C1 segment of cervical spinal cord (tissue), 14 donors: ENCODE measurements around the gene SMPD4.
"Not testable (repeated sequence)": the region's sequence is repeated elsewhere in the genome, so short reads cannot be mapped to it uniquely, and the experiment has no call there.

Experiments
- DNase-seq, 14 donors: peaks; one replicate each; lab custom pipeline; 2025; lab: John Stamatoyannopoulos, UW

Gene SMPD4

GRCh38 chr2:130187859-130188792, 6.7 kb upstream of the SMPD4 start:
- not testable (repeated sequence) for DNase-seq

- DNase-seq: no peak
These were observed 5.9 kb upstream of the SMPD4 start for GRCh38 chr2:130187268-130187667.

GRCh38 chr2:130186391-130186790, 5.0 kb upstream of the SMPD4 start:
- DNase-seq: no peak

GRCh38 chr2:130185896-130186295, 4.5 kb upstream of the SMPD4 start:
- no peak for DNase-seq

GRCh38 chr2:130185436-130185835, 4.0 kb upstream of the SMPD4 start:
- no peak for DNase-seq

- peak in 9 of 14 donors; percentile 12 to 73 (median 36) for DNase-seq
These were observed 2.3 kb upstream of the SMPD4 start for GRCh38 chr2:130183512-130184373.

GRCh38 chr2:130182826-130183511, 1.6 kb upstream of the SMPD4 start:
- DNase-seq: peak in 1 of 14 donors; percentile 42

- peak; percentile 22 to 93 (median 88) for DNase-seq
These were observed 679 bp upstream of the SMPD4 start, which contains the start of gene MZT2B for GRCh38 chr2:130181880-130182682. MZT2B (plus strand) TSS chr2:130182262; CDS start chr2:130182283, 21 bp downstream.

- DNase-seq: not testable (repeated sequence)
These were observed 738 bp downstream of the SMPD4 start for GRCh38 chr2:130180404-130181324.

GRCh38 chr2:130174866-130175265, 6.5 kb downstream of the SMPD4 start:
- DNase-seq: not testable (repeated sequence)

- no peak for DNase-seq
These were observed 11.5 kb downstream of the SMPD4 start for GRCh38 chr2:130169896-130170295.

GRCh38 chr2:130169163-130169562, 12.2 kb downstream of the SMPD4 start:
- not testable (repeated sequence) for DNase-seq

GRCh38 chr2:130166611-130167010, 14.8 kb downstream of the SMPD4 start:
- DNase-seq: not testable (repeated sequence)

- no peak for DNase-seq
These were observed 15.9 kb downstream of the SMPD4 start for GRCh38 chr2:130165293-130166016.

- no peak for DNase-seq
These were observed 18.4 kb downstream of the SMPD4 start for GRCh38 chr2:130162968-130163367.

- DNase-seq: not testable (repeated sequence)
These were observed 18.9 kb downstream of the SMPD4 start for GRCh38 chr2:130162486-130162885.

GRCh38 chr2:130160838-130161705, 20.3 kb downstream of the SMPD4 start:
- peak in 8 of 14 donors; percentile 11 to 85 (median 24) for DNase-seq

- DNase-seq: no peak
These were observed 21.3 kb downstream of the SMPD4 start for GRCh38 chr2:130160131-130160530.
